Measurements from ENCODE around the gene GALR2. TPM values are rescaled to one million over a fixed set of nuclear protein-coding genes. Genes with fewer than 3 reads are reported as not detected.

Gene GALR2
- total RNA-seq, 1 experiment from 2014 or later = not detected

DNA sequence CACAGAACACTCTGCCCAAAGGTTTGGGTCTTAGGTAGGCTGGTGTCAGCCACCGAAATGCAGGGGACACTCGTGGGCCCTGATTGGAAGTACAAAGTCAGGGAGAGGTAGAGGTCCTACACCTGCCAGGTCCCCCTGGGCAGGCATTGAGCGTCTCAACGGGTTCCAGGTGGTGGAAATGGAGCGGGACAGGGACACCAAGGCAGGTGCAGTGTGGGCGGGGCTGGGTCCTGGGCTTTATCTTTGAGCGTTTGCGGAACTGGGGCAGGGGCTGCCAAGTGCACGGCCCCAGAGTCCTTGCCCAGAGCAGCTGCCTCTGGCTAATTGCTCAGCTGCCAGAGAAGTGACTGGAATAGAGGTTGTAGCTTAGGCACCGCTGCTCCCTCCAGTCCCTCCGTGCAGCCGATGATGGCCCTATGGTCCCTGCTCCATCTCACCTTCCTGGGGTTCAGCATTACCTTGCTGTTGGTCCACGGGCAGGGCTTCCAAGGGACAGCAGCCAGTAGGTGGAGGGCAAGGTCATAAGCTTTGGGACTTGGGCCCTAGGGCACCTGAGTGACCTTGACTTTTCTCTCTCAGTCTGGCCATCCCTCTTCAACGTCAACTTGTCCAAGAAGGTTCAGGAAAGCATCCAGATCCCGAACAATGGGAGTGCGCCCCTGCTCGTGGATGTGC is 4.4 kb downstream of the GALR2 start, which contains the start of gene ZACN:
Gene ZACN, plus strand, starts transcription at position 323 of the 675 bp plus-strand sequence. Its CDS starts 83 bp downstream, at position 406.
- Histone ChIP-seq H3K4me1 (ENCODE audit: insufficient read depth, low read length, poor library complexity, severe bottlenecking) (peaks cover 8% of the 10 kb centered on the region), H3K36me3 (ENCODE audit: insufficient read depth, low read length, poor library complexity, severe bottlenecking) (peaks cover 16% of the 10 kb centered on the region), H3K4me3 (ENCODE audit: low read depth, low read length, poor library complexity, severe bottlenecking) (no peak within 1 kb of the TSS), H3K9me3 (ENCODE audit: low read depth, low read length, poor library complexity, severe bottlenecking) (no peaks in the 10 kb centered on the region), H3K27me3 (replicated peaks; ENCODE audit: insufficient read depth, low read depth, low read length, poor library complexity) (peaks cover 63% of the 10 kb centered on the region), H3K27ac (ENCODE audit: low read depth, low read length, poor library complexity, severe bottlenecking) (no peak within 1 kb of the TSS)
- intact Hi-C loops (cut with micrococcal nuclease; ENCODE audit: unreplicated experiment) = loop anchor here (10.0 kb wide), 1 partner anchor 64 kb away; no protein-coding TSS in a partner anchor
- BruUV-seq (replicated peaks) = no TSS peak
- TF ChIP-seq, protein P1, sequence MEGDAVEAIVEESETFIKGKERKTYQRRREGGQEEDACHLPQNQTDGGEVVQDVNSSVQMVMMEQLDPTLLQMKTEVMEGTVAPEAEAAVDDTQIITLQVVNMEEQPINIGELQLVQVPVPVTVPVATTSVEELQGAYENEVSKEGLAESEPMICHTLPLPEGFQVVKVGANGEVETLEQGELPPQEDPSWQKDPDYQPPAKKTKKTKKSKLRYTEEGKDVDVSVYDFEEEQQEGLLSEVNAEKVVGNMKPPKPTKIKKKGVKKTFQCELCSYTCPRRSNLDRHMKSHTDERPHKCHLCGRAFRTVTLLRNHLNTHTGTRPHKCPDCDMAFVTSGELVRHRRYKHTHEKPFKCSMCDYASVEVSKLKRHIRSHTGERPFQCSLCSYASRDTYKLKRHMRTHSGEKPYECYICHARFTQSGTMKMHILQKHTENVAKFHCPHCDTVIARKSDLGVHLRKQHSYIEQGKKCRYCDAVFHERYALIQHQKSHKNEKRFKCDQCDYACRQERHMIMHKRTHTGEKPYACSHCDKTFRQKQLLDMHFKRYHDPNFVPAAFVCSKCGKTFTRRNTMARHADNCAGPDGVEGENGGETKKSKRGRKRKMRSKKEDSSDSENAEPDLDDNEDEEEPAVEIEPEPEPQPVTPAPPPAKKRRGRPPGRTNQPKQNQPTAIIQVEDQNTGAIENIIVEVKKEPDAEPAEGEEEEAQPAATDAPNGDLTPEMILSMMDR (conservative IDR thresholded peaks at IDR 0.05; ENCODE audit: low read depth, low read length) = no peak
- no peak for TF ChIP-seq EZH2 (IDR thresholded peaks at IDR 0.05; ENCODE audit: borderline replicate concordance, low read depth, low read length, poor library complexity, severe bottlenecking)
- CTCF ChIA-PET = no interaction called here
- POLR2A ChIA-PET (ENCODE audit: low non-redundant PET) = no interaction called here
- DNase-seq (ENCODE audit: low spot score) = no peak

DNA sequence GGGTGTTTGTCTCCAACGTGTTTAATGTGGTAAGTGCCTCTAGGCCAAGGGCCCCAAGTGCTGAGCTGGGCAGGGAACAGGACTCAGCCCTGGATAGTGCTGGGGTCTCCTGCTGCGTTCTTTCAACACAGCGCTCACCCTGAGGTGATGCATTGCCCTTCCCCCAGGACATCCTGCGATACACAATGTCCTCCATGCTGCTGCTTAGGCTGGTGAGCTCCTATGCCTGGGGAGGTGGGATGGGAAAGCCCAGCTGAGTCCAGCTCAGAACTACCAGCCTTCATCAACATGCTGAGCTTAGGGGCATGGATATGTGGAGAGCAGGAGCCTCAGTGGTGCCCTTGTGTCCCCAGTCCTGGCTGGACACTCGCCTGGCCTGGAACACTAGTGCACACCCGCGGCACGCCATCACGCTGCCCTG is 5.0 kb downstream of the GALR2 start:
- ChIA-PET CTCF (no interaction called here), POLR2A (ENCODE audit: low non-redundant PET) (no interaction called here)
- Histone ChIP-seq H3K9me3 (ENCODE audit: low read depth, low read length, poor library complexity, severe bottlenecking) (no peaks in the 10 kb centered on the region), H3K4me3 (ENCODE audit: low read depth, low read length, poor library complexity, severe bottlenecking) (no peak overlapping the region), H3K27ac (ENCODE audit: low read depth, low read length, poor library complexity, severe bottlenecking) (no peak overlapping the region), H3K36me3 (ENCODE audit: insufficient read depth, low read length, poor library complexity, severe bottlenecking) (peaks cover 19% of the 10 kb centered on the region), H3K27me3 (replicated peaks; ENCODE audit: insufficient read depth, low read depth, low read length, poor library complexity) (peaks cover 58% of the 10 kb centered on the region), H3K4me1 (ENCODE audit: insufficient read depth, low read length, poor library complexity, severe bottlenecking) (peaks cover 7% of the 10 kb centered on the region)
- BruUV-seq (replicated peaks) = no TSS peak
- no peak for DNase-seq (ENCODE audit: low spot score)
- TF ChIP-seq, protein P1 (conservative IDR thresholded peaks at IDR 0.05; ENCODE audit: low read depth, low read length) = no peak
- TF ChIP-seq EZH2 (IDR thresholded peaks at IDR 0.05; ENCODE audit: borderline replicate concordance, low read depth, low read length, poor library complexity, severe bottlenecking) = no peak
- intact Hi-C loops (cut with micrococcal nuclease; ENCODE audit: unreplicated experiment) = loop anchor here (10.0 kb wide), 1 partner anchor 65 kb away; no protein-coding TSS in a partner anchor

DNA sequence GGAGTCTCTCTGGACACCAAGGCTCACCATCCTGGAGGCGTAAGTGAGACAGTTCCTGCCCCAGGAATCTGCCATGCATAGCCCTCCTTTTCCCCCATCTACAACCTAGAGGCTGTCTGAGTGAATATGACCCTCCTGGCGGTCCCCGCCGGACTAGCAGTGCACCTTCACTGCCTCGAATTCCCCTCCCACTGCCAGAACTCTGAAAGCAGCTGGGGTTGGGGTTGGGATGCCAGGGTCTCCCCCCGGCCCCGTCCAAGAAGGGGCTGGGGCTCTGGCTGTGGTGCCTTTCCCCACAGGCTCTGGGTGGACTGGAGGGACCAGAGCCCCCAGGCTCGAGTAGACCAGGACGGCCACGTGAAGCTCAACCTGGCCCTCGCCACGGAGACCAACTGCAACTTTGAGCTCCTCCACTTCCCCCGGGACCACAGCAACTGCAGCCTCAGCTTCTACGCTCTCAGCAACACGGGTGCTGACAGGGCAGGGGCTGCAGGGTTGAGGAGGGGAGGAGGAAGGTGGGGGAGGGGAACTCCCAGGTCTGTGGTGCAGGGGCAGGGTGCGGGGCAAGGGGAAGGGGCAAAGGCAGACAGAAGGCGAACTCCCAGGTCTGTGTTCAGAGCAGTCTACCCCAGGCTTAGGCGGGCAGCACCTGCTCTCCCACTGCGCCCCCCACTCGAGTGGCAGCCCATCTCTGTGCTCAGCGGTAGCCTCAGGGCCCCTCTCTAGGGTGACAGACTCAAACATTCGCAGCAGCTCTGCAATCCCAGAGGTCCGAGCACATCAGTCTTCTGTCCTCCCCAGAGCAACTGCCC is 5.6 kb downstream of the GALR2 start:
- Histone ChIP-seq H3K4me1 (ENCODE audit: insufficient read depth, low read length, poor library complexity, severe bottlenecking) (peaks cover under 1% of the 10 kb centered on the region), H3K36me3 (ENCODE audit: insufficient read depth, low read length, poor library complexity, severe bottlenecking) (peaks cover 25% of the 10 kb centered on the region), H3K4me3 (ENCODE audit: low read depth, low read length, poor library complexity, severe bottlenecking) (no peak overlapping the region), H3K27ac (ENCODE audit: low read depth, low read length, poor library complexity, severe bottlenecking) (no peak overlapping the region), H3K27me3 (replicated peaks; ENCODE audit: insufficient read depth, low read depth, low read length, poor library complexity) (peaks cover 52% of the 10 kb centered on the region), H3K9me3 (ENCODE audit: low read depth, low read length, poor library complexity, severe bottlenecking) (no peaks in the 10 kb centered on the region)
- no peak for TF ChIP-seq EZH2 (IDR thresholded peaks at IDR 0.05; ENCODE audit: borderline replicate concordance, low read depth, low read length, poor library complexity, severe bottlenecking)
- TF ChIP-seq, protein P1 (conservative IDR thresholded peaks at IDR 0.05; ENCODE audit: low read depth, low read length) = no peak
- ChIA-PET CTCF (interaction anchor here (1.4 kb wide), 1 partner anchor 66 kb away, joined by 3 read pairs; no protein-coding TSS in a partner anchor), POLR2A (ENCODE audit: low non-redundant PET) (interaction anchor here (0.7 kb wide), 1 partner anchor 89 kb away, joined by 3 read pairs; no protein-coding TSS in a partner anchor)
- no TSS peak for BruUV-seq (replicated peaks)
- DNase-seq (ENCODE audit: low spot score) = no peak
- intact Hi-C loops (cut with micrococcal nuclease; ENCODE audit: unreplicated experiment) = loop anchor here (10.0 kb wide), 1 partner anchor 65 kb away; no protein-coding TSS in a partner anchor
